Stimulated activated naive CD4-positive, alpha-beta T cell treated with Interleukin-2 at 50 U/mL for 16 hours (primary cell): ENCODE measurements around the gene WDR20.
"Not testable (repeated sequence)": the region's sequence is repeated elsewhere in the genome, so short reads cannot be mapped to it uniquely, and the experiment has no call there.

Experiments
- DNase-seq: peaks from one replicate; lab custom pipeline; 2025; lab: John Stamatoyannopoulos, UW

The WDR20 gene

DNA sequence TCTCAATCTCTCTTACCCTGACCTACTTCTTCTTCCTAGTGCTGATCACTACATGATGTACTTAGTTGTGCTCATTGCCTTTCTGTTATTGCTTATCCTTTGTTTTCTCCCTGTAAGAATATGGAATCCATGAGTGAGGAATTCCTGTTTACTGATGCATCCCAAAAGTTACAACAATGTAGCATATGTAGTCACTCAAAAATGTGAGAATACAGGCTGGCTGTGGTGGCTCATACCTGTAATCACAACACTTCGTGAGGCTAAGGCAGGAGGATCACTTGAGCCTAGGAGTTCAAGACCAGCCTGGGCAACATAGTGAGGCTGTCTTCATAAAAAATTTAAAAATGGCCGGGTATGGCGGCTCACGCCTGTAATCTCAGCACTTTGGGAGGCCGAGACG, 8.0 kb upstream of the WDR20 start:
- DNase-seq: no peak

DNA sequence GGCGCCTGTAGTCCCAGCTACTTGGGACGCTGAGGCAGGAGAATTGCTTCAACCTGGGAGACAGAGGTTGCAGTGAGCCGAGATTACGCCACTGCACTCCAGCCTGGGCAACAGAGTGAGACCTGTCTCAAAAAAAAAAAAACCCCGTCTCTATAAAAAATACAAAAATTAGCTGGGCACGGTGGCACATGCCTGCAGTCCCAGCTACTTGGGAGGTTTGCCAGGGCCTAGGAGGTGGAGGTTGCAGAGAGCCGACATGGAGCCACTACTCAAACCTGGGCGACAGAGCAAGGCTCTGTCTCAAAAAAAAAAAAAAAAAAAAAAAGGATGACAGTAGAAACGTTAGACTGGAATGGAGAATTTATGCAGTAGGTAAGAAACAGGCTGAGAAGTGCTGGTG, 5.7 kb upstream of the WDR20 start:
- DNase-seq: not testable (repeated sequence)

DNA sequence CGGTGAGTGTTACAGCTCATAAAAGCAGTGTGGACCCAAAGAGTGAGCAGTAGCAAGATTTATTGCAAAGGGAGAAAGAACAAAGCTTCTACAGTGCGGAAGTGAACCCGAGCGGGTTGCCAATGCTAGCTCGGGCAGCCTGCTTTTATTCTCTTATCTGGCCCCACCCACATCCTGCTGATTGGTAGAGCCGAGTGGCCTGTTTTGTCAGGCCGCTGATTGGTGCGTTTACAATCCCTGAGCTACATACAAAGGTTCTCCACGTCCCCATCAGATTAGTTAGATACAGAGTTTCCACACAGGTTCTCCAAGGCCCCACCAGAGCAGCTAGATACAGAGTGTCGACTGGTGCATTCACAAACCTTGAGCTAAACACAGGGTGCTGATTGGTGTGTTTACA, 5.0 kb upstream of the WDR20 start:
- DNase-seq: not testable (repeated sequence)

DNA sequence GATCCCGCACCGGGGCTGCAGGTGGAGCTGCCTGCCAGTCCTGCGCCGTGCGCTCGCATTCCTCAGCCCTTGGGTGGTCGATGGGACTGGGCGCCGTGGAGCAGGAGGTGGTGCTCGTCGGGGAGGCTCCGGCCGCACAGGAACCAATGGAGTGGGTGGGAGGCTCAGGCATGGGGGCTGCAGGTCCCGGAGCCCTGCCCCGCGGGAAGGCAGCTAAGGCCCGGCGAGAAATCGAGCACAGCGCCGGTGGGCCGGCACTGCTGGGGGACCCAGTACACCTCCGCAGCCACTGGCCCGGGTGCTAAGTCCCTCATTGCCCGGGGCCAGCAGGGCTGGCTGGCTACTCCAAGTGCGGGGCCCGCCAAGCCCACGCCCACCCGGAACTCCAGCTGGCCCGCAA, 4.2 kb upstream of the WDR20 start:
- not testable (repeated sequence) for DNase-seq

DNA sequence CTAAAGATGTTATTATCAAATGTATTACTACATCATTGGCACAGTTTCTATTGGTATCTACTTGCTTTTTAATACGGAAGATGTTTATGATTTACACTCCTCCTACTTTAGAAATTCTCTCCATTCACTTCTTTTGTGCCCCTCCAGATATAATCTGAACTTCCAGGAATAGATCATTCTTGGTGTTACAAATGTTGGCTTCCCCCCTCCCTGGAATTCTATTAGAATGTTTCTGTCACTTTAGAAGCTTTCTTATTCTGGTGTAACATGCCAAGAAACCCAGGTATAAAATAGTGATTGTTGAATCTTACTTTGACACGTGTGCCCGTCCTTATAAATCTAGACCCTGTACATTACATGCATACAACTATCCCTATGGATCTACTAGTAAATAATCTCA, 1.2 kb upstream of the WDR20 start:
- DNase-seq: no peak

DNA sequence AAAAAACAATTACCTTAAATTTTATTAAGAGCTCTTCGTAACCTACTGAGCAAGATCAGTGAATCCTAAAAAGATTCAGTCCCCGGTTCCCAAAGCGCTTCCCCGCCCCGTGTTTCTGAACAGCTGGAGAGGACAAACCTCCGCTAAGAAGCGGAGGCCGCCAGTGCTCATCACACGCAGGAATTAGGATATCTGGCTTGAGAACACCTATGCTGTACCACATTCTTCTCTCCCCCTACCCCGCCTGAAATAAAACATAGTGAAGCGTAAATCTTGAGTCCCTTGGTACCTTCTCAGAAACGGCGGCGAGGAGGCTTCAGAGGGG, 774 bp upstream of the WDR20 start:
- no peak for DNase-seq

DNA sequence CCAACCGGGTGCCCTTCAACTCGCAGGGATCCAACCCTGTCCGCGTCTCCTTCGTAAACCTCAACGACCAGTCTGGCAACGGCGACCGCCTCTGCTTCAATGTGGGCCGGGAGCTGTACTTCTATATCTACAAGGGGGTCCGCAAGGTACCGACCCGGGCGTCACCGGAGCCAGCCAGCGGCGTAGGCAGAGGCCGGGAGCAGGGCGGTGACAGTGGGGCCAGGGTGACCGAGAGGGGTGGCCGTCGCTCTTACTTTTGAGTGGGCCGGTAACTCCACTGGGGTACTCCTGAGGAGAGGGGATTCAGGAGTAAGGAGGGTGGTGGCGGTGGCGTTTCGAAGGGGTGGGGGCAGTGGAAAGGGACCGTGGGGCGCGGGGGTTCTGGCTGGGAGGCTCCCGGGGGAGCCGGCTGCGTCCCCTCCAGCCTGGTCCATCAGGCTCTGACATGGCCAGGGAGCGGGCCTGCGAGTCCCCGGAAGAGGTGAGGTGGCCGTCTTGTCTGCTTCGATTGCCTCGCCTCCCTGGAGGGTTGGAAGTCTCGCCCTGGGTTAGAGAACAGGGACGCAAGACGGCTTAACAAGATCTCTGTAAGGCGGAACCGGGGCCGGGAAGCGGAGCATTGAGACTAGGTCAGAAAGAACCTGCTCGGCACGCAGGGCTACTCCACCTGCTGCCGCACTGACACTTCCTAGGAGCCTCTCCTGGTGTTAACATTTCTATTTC, 491 bp downstream of the WDR20 start:
- DNase-seq: peak; percentile 52

DNA sequence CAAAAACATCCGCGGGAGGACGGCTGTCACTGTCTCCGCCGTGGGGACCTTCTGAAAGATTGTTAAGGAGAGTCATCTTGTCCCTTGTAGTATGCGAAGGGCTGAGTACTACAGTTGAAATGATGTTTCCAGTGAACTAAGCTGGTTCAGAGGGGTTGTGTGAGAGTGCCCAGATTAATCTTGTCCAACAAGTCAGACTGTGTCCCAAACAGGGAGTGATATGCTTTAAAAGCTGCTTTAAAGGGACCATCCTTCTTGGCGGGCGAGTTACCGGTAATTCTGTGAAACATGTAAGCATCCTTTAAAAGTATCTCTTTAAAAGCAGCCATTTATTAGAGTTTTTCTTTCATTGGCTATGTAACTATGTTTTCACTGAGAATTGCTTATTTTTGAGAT, 1.1 kb downstream of the WDR20 start:
- no peak for DNase-seq

DNA sequence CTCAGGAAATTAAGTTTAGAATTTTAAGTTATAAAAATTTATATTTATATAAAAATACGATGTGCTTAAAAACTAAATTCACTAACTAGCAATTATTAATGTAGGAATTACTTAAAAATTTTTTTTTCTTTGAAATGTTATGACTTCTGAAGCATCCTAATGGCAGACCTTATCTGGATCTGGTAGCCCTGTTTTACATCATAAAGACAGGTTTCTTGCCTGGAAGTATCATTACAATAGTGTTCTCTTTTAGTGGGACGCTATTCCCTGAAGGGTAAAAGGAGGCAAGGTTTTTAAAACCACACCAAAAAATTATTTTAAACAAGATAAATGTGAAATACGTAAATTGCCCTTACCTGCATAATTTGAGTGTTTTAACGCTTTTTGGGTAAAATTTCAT, 2.1 kb downstream of the WDR20 start:
- DNase-seq: no peak

DNA sequence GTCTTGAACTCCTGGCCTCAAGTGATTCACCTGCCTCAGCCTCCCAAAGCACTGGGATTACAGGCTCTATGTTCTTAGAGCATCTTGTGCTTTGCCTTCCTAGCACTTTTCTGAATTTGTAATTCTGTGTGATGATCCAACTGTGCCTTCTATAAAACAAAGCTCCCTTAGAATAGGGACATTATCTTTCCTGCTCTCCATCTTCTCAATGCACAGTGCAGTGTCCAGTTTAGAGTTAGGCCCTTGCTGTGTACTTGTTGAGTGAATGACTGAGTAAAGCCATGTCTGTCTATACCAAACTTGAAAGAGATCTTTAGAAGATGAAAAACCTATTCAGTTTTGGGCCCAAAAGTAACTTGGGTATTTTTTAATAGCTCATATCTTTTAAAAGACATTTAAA, 5.2 kb downstream of the WDR20 start:
- DNase-seq: no peak

DNA sequence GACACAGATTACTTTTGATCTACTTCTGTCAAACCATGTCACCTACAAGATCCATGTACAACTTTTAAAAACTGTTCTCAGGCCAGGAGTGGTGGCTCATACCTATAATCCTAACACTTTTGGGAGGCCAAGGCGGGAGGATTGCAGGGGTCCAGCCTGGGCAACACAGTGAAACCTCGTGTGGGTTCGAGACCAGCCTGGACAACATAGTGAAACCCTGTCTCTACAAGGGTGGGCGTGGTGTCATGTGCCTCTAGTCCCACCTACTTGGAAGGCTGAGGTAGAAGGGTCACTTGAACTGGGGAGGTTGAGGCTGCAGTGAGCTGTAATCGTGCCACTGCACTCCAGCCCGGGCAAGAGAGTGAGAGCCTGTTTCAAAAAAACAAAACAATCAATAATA, 5.7 kb downstream of the WDR20 start:
- no peak for DNase-seq

DNA sequence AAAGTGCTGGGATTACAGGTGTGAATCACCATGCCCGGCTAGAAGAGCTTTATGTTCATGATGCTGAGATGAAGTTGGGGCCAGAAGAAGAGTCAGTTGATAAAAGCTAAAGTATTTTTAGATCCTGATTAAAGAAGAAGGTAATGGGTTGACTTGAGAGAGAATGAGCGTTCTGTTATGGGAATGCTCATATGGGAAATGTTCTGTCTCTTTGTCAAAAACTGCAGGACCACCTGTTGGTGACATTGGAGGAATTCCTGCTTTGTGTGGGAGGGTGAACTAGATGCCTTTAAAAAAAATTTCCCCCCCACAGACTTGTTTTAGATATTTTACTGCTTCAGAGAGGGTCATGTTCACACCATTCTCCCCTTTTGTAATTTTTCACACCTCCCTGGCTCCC, 6.7 kb downstream of the WDR20 start:
- DNase-seq: no peak

DNA sequence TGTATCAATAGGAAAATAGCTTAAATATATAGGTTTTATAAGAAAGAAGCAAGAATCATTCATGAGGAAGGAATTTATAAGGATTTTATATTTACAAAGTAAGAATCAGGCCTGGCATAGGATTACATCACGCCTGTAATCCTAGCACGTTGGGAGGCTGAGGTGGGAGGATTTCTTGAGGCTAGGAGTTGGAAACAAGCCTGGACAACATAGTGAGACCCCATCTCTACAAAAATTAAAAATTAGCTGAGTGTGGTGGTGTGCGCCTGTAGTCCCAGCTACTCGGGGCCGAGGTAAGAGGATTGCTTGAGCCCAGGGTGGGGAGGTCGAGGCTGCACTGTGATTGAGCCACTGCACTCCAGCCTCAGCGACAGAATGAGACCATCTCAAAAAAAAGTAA, 10.4 kb downstream of the WDR20 start:
- DNase-seq: no peak

DNA sequence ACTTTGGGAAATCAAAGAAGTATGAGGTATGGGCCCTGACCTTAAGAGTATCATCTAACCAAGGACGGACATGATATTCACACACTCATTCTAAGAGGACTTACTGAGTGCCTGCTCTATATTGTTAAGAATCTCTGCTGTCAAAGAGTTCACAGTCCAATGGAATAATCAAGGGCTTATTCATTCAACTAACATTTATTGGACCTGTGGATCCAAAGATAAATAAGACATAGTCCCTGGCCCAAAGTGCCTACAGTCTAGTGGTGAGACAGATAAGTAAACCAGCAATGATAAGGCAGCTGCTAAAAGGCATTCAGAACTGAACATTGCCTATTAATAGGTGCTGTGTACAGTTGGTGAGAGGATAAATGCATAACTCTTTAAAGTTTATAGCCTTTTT, 11.0 kb downstream of the WDR20 start:
- no peak for DNase-seq

DNA sequence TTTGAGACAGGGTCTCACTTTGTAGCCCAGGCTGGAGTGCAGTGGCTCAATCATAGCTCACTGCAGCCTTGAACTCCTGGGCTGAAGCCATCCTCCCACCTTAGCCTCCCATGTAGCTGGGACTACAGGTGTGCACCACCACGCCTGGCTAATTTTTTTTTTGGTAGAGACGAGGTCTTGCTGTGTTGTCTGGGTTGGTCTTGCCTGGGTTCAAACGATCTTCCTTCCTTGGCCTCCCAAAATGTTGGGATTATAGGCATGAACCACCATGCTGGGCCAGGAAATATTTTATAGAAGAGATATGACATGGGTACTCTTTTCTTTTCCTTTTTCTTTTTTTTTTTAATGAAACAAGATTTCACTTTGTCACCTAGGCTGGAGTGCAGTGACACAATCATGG, 11.7 kb downstream of the WDR20 start:
- not testable (repeated sequence) for DNase-seq

DNA sequence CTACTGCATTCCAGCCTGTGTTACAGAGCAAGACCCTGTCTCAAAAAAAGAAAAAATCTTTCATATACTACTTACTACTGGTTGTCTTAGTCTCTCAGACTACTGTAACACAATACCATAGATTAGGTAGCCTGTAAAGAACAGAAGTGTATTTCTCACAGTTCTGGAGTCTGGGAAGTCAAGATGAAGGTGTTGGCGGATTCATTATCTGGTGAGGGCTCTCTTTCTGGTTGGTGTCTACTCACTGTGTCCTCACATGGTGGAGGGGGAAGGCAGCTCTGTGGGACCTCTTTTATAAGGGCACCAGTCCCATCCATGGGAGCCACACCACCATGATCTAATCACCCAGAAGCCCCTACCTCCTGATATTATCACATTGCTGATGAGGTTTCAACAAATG, 14.4 kb downstream of the WDR20 start:
- no peak for DNase-seq

DNA sequence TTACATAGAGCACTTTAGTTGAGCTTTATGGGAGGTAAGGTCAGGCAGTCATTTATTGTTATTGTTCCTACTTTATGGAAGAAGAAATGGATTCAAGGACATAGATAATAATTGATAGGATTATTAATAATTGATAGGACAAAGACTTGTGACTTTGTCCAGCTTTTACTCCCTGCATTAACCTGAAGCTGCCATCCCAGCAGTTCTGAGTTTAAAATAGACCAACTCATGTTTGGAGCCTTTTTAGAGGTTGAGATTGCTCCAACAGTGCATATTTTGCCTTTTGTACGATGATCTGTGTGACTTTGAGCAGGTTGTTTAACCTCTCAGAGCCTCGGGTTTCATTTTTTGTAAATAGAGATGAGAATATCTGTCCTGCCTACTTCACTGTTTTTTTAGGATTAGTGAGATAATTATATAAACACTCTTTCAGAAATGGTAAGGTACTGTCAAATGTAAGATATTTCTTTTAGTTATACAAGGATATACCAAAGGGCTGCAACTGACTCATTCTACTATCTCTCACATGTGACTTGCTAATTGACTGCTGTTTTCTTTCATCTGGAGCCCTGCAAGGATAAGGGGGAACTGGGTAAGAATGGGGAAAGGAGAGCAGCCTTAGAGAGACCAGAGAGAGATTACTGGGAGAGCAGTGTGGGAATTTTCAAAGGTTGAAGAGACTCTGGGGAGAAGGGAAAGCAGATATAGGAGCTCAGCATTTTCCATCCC, 15.3 kb downstream of the WDR20 start:
- DNase-seq: no peak

DNA sequence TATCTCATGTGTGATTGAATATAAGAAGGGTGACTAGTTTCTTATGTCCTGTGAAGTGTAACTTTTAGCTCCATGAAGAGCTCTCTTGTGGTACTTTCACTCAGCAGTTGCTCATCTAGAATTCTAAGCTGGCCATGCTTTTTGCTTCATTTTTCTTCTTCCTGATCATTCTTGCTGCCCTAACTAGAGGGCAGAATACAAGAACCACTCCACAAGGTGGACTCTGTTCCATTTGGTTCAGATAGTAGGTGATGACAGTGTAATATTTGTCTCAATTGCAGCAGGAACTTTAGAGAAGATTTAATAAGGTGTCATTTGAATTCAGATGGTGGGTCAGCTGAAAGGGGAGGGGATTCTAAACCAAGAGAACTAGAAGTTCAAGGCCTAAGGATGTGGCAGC, 17.6 kb downstream of the WDR20 start:
- DNase-seq: no peak

DNA sequence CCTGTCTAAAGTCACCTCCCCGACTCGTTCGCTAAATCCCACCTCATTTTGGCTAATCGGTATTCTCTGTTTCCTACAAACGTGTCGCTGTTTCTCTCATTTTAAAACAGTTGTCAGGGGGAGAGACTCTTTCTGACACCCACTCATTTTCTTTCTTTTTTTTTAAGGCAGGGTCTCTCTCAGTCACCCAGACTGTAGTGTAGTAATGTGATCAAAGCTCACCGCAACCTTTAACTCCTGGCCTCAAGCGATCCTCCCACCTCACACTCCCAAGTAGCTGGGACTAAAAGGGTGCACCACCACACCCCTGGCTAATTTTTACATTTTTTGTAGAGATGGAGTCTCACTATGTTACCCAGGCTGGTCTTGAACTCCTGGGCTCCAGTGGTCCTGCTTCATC, 19.1 kb downstream of the WDR20 start:
- no peak for DNase-seq

DNA sequence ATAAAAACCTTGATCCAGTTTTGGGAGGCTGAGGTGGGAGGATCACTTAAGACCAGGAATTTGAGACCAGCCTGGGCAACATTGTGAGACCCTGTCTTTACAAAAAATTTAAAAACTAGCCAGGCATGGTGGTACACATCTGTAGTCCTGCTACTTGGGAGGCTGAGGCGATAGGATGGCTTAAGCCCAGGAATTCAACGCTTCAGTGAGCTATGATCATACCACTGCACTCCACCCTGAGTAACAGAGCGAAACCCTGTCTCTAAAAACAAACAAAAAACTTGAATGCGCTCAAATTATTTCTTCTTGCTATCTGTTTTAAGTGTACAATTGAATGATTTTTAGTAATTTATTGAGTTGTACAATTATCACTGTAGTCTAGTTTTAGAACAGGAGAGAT, 20.1 kb downstream of the WDR20 start:
- no peak for DNase-seq

DNA sequence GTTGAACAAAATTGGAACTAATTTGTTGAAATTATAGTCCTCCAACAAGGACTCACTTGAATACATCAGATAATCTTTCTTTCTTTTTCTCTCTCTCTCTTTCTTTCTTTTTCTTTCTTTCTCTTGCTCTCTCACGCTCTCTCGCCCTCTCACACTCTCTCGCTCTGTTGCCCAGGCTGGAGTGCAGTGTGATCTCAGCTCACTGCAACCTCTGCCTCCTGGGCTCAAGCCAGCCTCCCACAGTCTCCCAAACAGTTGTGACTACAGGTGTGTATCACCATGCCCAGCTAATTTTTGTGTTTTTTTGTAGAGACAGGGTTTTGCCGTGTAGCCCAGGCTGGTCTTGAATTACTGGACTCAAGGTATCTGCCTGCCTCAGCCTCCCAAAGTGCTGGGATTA, 22.8 kb downstream of the WDR20 start:
- DNase-seq: no peak

DNA sequence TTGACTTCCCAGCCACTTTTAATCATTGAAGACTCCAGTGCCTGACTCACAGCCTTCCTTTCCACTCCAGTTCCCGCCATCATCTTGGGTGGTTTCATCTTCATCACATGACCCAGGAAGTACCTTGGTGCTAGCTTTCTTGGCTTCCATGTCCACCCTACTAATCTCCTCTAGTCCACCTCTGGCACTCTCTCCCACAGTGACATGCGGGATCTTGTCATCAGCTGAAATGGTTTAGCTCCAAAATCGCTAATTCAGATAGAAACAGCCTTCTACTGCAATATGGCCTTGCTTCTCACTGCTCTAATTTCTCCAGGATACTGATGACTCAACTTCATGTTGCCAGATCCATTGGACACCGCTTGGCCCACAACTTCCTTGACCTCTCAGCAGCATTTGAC, 24.5 kb downstream of the WDR20 start:
- no peak for DNase-seq

DNA sequence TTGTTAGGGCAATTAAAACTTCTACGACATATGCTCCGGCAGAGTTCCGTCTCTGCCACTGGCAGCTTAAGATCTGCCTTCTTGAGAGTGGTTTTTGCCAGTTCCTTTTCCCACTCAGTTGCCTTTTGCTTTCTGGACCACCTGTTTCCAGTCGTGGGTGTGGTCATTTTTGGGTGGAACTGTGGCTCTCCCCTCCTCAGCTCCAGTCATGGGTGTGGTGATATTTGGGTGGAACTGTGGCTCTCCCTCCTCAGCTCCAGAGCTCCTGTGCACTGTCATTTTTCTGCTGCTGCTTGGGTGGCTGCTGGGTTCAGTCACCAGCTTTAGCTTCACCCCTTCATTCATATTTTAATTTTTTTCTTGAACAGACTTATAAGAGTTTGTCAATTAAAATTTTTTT, 25.3 kb downstream of the WDR20 start:
- no peak for DNase-seq

DNA sequence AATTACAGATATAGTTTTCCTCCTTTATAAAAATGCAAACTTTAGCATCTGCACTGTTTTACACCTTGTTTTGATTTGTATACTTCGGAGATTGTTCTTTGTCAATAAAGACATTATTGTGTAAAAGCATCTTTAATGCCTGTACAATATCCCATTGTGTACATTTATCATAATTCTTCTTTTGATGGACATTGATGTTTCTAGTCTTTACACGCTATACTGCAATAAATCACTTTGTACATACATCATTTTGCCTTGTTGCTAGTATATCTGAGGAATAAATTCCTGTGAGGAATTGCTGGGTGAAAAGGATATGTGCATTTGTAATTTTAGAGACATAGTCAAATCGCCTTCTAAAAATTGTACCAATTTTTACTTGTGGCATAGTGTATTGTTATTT, 30.4 kb downstream of the WDR20 start:
- DNase-seq: no peak
